ENCODE data around the gene FBXO24.
A peak's percentile ranks its signal among the peaks of the same experiment; 100 is the strongest.

The FBXO24 gene

DNA sequence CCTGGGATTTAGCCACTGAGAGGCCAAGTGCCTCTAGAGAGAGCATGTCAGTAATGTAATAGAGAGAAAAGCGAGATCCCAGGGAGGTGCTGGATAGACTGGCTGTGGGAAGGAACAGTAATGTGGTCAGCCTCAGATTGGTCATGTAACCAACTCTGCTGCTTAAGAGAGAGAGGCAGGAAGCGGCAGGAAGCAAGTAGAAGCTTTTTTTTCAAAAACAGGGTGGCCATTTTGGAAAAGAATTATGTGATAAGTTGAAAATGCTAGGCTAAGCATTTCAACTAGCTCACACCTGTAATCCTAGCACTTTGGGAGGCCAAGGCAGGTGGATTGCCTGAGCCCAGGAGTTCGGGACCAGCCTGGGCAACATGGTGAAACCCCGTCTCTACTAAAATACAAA is 12.3 kb downstream of the FBXO24 start:
- DNase-seq = no peak

DNA sequence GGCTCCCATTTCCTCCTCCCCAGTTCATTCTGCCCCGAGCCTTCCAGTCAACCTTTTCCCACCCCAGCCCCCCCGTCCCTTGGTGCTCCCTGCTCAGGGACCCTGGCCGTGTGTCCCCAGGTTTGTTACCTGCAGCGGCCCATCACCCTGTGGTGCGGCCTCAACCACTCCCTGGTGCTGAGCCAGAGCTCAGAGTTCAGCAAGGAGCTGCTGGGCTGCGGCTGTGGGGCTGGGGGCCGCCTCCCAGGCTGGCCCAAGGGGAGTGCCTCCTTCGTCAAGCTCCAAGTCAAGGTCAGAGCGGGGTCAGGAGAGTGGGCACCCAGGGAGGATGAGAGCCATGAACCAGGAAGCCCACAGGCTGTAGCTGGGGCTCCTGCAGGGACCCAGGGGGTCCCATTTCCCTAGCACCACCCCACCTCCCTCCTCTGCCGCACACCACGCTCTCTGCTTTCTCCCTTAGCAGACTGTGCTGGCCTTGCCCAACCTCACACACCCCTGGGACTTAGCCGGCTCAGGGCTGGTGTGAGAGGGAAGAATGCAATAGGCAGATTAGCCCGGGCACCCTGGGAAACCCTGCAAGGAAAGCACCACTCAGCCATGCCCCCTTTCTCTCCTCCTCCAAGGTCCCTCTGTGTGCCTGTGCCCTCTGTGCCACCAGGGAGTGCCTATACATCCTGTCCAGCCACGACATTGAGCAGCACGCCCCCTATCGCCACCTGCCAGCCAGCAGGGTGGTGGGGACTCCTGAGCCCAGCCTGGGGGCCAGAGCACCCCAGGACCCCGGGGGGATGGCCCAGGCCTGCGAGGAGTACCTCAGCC is 14.0 kb downstream of the FBXO24 start:
- DNase-seq = no peak

DNA sequence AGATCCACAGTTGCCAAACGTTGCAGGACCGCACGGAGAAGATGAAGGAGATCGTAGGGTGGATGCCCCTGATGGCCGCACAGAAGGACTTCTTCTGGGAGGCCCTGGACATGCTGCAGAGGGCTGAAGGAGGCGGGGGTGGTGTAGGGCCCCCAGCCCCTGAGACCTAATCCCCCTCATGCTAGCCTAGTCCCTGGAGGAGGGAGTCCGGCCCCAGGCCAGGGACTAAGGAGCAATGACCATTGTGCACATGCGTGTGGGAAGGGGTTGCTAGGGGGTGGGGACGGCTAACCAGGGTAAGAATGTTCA is 14.6 kb downstream of the FBXO24 start:
- no peak for DNase-seq

DNA sequence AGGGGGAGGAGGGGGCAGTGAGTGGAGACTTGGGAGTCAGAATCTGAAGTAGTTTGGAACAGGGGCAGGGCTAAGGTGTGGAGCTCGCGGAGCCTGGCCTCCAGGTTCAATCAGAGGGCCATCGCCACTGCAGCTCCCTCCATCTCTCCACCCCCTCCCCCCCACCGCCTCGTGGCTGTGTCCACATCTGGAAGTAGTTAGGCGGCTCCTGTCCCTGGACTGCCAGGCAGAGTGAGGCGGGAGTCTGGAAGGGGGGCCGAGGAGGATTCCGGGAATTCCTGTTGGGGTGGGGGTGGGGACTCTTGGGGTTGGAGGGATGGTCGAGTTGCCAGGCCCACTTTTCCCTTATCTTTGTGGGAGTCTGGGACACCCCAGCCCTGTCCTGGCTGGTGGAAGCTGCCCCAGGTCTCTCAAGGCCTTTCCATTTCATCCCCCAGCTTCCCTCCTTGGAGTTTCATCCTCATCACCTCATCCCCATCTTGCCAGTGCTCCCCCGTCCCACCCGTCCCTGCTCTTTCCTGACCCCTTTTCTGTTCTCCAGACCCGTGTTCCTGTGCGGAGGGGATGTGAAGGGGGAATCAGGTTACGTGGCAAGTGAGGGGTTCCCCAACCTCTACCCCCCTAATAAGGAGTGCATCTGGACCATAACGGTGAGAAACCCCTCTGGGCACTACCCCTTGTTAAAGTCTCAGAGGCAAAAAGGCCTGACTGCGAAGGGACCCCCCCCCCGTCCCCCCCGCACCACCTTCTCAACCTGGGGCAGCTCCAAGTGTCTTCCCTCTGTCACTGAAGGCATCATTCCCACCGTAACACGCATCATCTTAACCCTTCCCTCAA is 17.0 kb downstream of the FBXO24 start:
- DNase-seq = no peak

DNA sequence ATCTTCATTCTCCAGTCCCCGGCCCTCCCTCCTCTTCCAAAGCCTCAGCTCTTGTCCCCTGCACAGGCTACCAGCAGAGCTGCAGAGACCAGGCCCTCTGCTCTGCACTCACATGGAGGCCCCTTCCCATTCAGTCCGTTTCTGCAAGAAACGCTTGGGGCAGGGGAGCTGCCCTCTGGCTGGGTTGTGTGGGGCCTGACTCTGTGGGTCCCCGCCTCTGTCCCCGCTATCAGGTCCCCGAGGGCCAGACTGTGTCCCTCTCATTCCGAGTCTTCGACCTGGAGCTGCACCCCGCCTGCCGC is 17.5 kb downstream of the FBXO24 start:
- DNase-seq = no peak

DNA sequence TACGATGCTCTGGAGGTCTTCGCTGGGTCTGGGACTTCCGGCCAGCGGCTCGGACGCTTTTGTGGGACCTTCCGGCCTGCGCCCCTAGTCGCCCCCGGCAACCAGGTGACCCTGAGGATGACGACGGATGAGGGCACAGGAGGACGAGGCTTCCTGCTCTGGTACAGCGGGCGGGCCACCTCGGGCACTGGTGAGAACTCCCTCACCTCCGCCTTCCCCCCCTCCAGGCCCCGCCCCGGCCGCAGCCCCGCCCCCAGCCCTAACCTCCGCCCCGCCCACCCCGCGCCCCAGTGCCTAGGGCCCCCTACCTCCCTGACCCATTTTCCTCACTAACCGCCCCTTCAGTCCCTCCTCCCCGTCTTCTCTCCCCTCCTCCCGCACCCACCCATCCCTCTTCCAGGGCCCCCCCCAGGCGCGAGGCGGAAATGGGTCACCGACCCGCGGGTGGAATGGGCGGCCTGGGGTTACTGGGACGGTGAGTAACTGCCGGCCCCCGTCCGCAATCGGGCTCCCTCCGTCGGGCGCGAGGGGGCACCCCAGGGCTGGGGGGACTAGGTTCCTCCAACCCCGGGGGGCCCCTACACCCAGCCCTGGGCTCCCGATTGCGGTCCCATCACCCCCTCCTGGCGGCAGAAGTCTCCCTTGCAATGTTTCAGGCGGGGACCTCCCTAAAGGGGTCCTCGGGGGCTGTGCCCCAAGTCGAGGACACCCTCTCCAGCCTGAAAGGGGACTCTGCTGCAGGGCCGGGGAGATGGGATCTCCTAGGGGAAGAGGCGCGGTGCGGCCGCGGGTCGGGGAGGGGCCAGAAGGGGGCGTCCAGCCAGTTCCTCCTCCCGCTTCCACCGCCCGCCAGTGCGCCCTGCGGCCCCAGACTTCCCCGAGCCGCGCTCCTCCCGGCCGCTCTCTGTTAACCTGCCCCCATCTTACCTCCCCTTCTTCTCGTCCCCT is 18.2 kb downstream of the FBXO24 start:
- DNase-seq = peak; percentile 39

DNA sequence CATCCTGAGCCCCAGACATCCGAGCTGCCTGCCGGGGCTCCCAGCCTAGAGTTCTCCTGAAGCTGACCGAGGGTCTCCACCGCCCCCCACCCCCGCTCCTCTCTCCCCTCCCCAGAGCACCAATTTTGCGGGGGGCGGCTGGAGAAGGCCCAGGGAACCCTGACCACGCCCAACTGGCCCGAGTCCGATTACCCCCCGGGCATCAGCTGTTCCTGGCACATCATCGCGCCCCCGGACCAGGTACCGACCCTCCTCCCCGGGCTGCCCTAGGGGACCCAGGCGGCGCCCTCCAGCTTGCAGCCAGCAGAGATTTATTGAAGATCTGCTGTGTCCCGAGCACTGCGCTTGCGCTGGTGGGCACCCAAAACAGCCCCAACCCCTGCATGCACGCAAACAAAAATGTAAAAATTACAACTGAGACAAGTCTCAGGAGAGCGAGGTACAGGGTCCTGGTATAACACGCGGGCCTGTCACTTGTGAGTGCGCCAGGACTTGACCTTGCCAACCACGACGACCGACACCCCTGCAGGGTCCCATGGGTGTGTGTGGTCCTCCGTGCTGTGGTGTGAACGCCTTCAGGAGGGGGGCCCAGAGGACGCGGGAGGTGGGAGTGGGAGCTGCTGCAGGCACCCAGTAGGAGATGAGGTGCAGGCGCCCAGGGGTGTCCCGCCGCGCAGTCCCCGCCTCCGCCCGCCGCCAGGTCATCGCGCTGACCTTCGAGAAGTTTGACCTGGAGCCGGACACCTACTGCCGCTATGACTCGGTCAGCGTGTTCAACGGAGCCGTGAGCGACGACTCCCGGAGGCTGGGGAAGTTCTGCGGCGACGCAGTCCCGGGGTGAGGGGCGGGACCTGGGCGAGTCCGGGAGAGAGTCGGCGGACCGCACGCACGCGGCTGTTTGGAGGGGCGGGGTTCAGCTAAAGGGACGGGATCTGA is 19.1 kb downstream of the FBXO24 start:
- no peak for DNase-seq

DNA sequence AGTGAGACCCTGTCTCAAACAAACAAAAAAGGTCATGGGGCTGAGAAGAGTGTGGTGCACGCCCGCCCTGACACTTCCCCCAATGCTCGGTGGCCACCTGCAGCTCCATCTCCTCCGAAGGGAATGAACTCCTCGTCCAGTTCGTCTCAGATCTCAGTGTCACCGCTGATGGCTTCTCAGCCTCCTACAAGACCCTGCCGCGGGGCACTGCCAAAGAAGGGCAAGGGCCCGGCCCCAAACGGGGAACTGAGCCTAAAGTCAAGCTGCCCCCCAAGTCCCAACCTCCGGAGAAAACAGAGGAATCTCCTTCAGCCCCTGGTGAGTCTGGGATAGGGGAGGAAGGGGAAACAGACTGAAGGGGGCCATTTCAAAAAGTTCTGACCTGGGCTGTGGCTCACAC is 20.2 kb downstream of the FBXO24 start:
- DNase-seq = no peak

DNA sequence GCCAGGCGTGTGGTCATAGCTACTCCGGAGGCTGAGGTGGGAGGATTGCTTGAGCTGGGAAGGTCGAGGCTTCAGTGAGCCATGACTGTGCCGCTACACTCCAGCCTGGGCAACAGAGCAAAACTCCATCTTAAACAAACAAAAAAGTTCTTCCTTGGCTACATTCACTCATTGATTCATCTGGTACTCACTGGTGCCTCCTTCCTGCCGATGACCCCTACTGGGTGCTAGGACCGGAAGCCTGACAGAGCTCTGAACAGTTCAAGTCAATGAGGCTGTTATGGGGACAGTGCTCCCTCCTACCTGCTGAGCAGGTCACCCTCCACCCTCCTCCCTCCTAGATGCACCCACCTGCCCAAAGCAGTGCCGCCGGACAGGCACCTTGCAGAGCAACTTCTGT is 21.0 kb downstream of the FBXO24 start:
- no peak for DNase-seq

DNA sequence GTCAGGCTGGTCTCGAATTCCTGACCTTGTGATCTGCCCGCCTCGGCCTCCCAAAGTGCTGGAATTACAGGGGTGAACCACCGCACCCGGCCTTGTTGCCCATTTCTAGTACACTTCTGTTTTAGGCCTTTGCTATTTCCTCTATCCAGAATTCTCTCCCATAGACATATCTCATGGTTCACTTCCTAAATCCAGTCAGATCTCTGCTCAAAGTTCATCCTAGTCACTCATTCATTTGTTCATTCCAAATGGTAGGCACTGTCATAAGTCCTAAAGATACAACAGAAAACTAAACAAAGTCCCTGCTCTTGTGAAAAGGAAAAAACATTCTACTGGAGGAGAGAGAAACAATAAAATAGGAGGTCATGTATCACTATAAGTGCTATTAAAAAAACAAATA is 23.8 kb downstream of the FBXO24 start:
- no peak for DNase-seq

DNA sequence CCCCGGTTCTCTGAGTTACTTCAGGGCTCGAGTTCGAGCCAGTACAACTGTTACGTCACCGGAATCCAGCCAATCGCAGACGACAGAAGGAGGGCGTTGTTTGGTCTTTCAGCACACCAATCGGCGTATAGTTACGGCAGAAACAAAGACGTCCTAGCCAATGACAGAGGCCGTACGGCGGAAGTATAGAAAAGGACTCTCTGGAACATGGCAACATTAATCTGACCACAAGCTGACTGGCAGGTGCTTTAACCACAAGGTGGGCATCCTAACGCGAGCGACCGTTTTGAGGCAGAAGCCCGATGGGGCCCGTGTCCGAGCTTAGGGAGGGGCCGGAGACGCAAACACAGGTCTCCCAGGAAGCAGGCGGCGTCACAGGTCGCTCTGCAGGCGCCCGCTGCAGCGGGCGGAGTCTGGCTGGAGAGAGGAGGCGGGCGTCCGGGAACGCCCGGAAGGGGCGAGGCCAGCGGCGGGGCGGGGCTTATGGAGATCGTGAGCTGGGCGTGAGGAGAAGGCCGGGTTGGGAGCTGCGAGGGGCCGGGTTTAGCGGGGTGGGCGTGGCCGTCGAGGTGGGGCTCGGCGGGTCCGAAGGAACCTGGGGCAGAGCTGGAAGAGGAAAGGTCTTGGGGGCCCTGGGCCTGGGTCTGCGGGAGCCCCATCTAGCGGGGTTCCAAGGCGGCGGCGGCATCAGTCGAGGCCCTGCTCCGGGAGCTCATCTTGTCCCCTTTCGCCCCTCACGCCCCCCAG is 26.0 kb downstream of the FBXO24 start, which contains the start of gene MOSPD3:
TSS of gene MOSPD3 (plus strand) at position 558 of the 747 bp plus-strand sequence. CDS start 252 bp downstream, outside the sequence.
- peak; percentile 97 for DNase-seq

DNA sequence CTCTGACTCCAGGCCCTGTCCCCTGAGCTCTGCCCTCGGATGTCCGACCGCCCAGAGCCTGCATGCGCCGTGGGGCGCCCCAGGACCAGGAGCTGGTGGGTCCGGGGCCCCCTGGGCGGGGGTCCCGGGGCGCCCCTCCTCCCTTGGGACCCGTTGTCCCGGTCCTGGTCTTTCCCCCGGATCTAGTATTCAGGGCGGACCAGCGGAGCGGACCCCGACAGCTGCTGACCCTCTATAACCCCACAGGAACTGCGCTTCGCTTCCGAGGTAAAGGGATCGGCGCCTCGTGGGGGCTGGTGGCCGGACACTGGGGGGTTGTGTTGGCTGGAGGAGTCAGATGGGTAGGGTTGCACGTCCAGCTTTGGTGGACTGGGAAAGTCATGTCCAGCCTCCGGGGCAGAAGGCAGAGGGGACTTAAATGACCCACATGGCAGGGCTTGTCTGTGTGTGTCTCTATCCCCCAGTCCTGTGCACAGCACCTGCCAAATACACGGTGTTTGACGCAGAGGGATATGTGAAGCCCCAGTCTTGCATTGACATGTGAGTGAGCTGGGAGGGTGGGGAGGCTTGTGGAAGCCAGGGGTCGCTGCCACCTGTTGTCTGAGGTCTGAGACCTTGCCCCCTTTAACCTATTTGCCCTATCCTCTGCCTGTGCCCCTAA is 26.7 kb downstream of the FBXO24 start:
- DNase-seq = peak; percentile 21

DNA sequence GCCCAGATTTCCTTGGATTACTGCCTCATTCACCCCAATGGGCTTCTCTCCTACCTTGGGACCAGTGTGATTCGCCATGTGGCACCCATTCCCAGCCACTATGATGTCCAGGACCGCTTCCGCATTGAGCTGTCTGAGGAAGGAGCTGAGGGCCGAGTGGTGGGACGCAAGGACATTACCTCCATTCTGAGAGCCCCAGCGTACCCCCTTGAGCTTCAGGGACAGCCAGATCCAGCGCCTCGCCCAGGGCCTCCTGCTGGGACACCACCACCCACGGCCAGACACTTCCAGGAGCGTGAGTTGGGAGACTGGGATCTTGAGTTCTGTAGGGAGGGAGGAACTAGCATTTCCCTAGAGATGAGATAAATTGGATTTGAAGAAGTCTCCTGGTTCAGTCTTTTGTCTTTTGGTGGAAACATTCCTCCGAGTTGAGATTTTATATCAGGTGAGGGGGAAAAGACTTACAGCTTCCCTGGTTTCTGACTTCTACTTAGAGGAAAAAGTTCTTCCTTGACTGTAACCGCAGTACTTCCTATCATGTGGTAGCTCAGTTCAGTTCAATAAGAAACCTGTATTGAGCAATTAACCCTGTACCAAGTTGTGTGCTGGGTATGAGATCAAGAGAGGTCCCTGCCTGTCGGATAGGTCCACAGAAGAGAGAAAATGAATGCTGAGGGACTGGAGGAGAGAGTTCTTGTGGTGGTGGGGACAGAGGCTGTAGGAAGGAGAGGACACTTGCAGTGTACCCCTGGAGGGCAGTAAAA is 27.5 kb downstream of the FBXO24 start:
- peak; percentile 85 for DNase-seq

DNA sequence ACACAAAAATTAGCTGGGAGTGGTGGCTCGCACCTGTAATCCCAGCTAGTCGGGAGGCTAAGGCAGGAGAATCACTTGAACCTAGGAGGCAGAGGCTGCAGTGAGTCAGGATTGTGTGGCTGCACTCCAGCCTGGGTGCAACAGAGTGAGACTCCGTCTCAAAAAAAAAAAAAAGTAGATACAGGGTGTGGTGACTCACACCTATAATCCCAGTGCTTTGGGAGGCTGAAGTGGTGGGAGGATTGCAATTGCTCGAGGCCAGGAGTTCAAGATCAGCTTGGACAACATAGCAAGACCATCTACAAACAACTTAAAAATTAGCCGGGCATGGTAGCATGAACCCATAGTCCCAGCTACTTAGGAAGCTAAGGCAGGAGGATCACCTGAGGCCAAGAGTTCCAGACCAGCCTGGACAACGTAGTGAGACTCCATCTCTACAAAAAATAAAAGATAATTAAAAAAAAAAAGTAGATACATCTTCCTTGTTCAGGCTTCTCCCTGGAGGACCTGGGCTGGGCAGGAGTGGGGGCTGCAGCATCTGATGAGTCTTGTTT is 28.3 kb downstream of the FBXO24 start:
- no peak for DNase-seq

DNA sequence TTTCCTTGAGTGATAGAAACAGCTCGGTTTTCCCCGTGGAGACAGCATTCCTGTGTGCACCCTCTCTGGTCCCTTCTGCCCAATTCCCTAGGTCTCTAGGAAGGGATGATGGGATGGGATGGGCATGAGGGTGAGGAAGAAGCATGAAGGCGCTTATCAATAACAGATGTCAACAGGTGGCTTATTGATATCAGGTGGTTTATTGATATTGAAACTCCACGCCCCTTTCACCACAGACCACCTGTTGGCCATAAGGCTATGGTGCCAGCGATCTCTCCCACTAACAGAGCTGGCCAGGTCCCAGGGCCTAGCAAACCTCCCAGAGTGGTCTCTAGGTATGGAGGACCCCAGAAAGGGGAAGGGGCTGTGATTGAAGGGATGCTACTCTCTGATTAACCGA is 34.1 kb downstream of the FBXO24 start:
- no peak for DNase-seq

DNA sequence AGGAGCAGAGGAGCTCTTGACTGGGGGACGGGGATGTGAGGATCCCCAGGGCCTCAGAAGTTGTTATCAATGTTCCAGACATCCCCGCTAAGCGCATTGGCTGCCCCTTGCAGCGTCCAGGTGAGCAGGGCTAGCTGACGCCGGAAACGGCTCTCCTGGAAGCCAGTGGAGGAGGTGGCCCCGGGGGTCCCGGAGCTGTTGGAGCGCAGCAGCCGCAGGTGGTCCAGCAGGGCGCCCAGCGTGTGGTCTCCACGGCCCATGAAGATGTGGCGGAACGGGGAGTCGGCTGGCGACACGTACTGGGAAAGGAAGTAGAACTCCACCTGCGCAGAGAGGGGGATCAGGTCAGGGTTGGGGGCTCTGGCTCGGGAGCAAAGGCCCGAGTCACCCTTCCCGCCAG is 34.7 kb downstream of the FBXO24 start:
- no peak for DNase-seq

DNA sequence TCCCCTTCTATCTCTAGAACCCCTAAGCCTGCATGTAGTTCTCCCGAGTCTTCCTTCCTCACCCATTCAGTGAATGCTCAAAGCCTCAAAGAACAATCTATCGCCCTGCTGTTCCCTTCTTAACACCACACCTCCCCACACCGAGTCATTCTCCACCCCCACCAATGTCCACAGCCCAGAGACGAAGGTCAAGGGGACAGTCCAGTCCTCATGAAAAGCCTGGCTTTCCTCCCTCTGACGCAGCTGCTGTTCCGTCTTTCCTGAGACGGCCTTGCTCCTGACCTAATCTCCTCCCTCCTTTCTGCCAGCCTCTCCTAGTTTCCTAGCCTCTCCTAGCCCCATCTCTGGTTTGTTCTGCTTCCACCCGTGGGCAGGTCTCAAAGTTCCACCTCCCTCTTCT is 35.4 kb downstream of the FBXO24 start:
- DNase-seq = no peak

DNA sequence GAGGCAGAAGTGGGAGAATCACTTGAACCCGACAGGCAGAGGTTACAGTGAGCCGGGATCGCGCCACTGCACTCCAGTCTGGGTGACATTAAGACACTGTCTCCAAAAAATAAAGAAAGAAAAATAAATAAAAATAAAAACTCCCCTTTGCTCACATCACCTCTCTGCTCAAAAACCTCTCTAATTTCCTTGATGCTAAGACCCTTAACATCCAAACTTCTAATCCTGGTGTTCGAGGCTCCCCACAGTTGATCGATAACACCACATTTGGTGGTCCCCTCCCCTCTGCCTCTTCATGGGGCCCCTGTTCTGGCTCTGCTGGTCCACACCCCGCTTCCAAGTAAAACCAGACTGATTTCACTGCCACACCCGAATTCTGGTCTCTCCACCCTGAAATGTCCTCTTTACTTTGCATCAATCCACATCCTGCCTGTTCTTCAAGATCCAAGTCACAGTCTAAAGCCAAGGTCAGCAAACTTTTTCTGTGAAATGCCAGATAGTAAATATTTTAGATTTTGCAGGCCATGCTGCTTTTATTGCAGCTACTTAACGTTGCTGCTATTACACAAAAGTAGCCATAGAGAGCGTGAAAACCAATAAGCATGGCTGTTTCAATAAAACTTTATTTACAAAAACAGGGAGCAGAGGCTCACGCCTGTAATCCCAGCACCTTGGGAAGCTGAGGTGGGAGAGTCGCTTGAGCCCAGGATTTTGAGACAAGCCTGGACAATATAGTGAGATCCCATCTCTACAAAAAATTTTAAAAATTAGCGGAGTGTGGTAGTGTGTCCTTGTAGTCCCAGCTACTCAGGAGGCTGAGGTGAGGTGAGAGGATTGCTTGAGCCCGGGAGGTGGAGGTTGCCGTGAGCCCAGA is 38.1 kb downstream of the FBXO24 start:
- no peak for DNase-seq

DNA sequence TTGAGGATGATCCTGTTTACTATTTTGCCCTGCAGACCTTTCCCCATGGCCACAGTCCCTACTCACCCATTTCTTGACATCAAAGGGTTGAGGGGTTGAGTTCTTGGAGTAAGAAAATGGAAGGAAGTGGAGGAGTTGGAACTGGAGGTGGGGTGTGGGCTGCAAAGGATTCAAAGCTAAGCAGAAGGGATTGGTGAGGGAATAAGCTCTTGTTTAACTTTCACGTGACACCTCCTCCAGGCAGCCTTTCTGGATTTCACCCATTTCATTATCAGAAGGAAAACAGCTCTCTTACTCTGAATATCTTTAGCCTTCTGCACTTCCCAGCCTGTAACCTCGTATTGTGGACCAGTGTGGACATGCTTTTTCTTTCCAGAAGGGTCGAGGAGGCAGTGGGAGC is 39.9 kb downstream of the FBXO24 start:
- no peak for DNase-seq
